NCI-H446 (cell line): Measurements from ENCODE around the gene SAMSN1.

Source experiments
- DNase-seq, 2 experiments: peaks; one replicate each; lab custom pipeline; 2025; lab: John Stamatoyannopoulos, UW

The SAMSN1 gene

GRCh38 chr21:14484188-14485009, 61.7 kb downstream of the SAMSN1 start:
- DNase-seq = no peak

DNA sequence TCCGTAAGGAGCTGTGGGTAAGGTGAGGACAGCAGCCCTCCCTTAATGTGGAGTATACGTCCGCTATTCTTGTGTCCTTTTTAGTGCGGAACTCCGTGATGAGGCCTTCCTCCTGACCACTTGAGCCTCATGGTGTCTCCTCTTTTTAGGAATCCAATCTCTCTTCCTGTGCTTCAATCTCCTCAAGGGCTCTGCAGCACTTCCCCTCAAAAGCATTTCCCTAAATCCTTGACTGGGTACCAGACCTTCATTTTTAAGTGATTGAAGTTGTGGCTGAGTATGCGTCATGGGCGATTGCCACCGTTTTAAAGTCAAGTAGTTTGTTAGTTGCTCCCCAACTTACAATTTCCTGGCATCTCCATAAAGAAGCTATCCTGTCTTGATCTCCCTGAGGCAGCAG, 62.8 kb downstream of the SAMSN1 start:
- no peak for DNase-seq

- no peak for DNase-seq
Measured at GRCh38 chr21:14482165-14482564, 64.0 kb downstream of the SAMSN1 start.

DNA sequence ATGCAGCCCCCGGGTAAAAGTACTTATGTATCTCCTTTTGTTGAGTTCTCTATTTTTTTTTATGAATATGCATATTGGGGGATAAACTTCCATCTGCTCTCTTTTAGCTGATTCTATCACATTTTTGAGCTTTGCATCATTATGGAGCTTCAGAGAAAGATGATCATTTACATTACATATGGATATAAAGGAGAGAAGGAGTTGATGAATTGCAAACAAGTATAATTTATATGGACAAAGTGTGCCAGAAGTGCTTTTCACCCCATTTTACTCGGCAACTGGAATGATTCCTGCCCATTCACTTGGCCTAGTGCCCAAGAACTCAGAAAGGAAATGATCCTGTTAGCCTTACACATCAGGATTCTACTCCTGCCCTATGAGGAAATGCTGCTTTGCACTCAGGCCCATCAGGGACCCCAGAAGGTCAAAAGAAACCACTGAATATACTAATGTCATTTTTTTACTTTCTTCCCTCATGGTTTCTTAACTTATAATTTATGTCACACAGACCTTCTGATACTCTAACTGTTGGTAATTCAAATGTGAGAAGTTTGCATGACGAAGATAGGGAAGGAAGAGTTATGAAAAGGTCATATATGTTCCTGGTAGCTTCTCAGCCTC, 65.6 kb downstream of the SAMSN1 start:
- no peak for DNase-seq

GRCh38 chr21:14479241-14479786, 66.8 kb downstream of the SAMSN1 start:
- no peak for DNase-seq

DNA sequence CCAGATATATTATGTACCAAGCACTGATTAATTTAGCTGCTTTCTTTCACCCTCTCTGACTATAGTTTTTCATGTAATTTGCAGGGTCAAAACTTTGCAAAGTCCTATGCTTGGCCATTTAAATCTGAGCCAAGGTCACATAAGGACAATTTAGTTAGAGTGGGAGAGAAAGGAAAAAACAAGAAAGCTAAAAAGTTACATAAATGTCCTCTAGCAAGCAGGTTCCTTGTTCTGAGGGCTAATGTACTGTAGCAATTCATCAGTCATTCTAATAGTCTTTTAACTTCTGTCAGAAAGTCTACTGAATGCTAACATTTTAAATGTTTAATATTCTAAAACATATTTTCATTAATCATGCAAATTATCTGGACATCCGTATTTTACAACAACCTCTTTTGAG, 68.3 kb downstream of the SAMSN1 start:
- DNase-seq = no peak

DNA sequence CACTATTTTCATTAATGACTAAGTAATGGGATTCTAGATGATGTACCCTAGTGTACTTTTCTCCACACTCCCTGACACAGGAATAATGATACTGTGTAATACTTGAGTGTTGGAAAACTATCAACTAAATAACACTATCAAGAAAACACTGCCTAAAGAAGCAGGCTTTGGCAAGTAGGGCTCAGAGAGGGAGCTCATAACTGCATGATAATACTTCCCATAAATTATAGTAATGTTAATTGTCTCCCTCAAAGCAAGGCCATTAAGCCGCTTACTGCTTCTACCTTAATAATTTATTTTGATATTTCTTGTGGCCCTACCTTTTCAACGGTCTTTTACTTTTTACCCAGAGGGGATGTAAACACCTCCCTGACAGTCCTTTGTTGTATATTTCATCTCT, 69.0 kb downstream of the SAMSN1 start:
- no peak for DNase-seq

- DNase-seq = no peak
Measured at GRCh38 chr21:14474995-14475394, 71.1 kb downstream of the SAMSN1 start.

- no peak for DNase-seq
Measured at GRCh38 chr21:14469641-14470040, 76.5 kb downstream of the SAMSN1 start.

DNA sequence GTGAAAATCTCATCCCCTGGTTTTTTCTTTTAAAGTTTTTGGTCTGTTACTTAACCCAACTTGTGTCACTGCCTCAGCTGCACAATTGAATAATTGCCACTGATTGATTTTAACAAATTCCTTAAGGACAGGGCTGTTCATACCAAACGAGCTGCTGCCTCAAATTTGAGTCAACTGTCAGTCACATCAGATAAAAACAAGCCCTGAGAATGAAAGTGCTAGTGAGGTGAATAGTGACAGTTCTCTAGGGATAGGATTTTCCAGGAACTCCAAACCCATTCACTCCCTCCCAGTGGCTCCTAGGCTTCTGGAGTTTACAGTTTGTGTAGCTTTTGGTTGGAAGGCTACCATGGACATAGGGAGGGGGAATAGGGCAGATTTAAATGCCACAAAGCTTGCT, 79.4 kb downstream of the SAMSN1 start:
- DNase-seq = no peak

- no peak for DNase-seq
Measured at GRCh38 chr21:14457762-14458161, 88.4 kb downstream of the SAMSN1 start.

- DNase-seq = no peak
Measured at GRCh38 chr21:14456911-14457310, 89.2 kb downstream of the SAMSN1 start.

DNA sequence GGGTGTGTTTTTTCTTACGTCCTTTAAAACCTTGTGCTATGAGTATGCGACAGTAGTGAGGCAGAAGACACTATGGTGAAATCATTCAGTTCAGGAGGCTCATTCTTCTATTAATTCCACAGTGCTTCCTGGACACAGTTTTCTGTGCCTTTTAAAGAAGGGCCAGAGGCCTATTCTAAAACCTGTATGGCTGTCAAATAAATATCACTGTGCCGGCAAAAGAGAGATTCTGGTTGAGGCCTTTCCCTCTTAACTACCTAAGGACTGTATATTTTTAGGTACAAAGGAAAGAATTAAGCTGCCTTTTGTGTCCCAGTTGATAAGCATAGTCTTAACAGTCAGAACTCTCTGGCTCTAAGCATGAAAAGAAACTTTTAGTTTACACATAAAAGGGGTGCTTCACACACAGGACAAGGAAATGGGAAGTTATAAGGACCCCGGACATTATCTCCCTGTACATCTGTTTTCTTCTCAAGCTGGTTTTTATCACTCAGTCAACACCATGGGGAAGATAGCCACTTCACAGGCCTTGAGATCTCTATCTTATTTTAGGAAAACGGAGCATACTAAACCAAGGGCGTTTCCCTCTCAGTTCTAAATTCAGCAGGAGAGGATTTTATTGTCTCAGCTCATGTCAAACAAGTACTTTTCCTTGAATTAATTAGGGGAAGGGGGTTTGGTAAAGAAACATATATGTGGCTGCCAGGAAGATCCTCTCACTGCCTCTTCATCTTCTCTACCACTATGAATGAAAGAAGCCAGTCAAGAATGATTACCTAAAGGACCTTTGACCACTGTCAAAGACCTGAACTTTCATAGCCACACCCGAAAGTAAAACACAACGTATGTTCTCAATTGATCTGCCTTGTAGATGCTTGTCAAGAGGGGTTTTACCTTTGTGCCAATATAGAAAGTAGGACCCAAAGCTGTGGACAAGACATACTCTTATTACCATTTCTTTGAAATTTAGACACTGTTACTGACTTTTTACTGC, 91.8 kb downstream of the SAMSN1 start:
- DNase-seq = no peak

GRCh38 chr21:14453339-14454015, 92.6 kb downstream of the SAMSN1 start:
- no peak for DNase-seq

GRCh38 chr21:14452727-14453241, 93.3 kb downstream of the SAMSN1 start:
- no peak for DNase-seq

GRCh38 chr21:14452031-14452726, 93.9 kb downstream of the SAMSN1 start:
- no peak for DNase-seq

- no peak for DNase-seq
Measured at GRCh38 chr21:14451546-14451945, 94.6 kb downstream of the SAMSN1 start.

DNA sequence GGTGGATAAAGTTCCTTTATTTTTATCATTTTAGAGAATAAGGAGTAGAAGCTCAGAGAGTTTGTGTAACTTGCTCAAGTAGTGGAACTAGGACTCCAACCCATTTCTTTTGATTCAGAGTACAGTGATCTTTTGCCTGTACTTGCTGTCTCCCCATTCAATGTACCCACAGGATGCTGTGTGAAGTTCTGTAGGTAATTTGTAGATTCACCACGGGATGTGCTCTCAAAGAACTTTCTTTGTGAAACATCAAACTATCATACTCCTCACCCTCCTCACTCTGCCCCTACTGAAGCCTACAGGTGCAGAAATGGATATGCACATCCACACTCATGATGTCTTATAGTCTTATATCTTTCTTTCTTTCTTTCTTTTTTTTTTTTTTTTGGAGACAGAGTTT, 97.3 kb downstream of the SAMSN1 start:
- DNase-seq = no peak

GRCh38 chr21:14438211-14438610, 107.9 kb downstream of the SAMSN1 start:
- no peak for DNase-seq

- DNase-seq = no peak
Measured at GRCh38 chr21:14435423-14435822, 110.7 kb downstream of the SAMSN1 start.
